HG03025 (cell line): ENCODE results near the gene ATP6V0E1.

Source experiments
- ATAC-seq: cut with Tn5 transposase; IDR thresholded peaks from one replicate; pipeline ENCODE4 v1.9.1; 2021; ENCODE audit warnings: mild to moderate bottlenecking, moderate library complexity; ENCODE audit not compliant: unreplicated experiment, low FRiP score

The ATP6V0E1 gene

GRCh38 chr5:172983542-172984243, at the start of gene ATP6V0E1:
Gene ATP6V0E1, plus strand, starts transcription at chr5:172983771. Its CDS starts 90 bp downstream, at chr5:172983861.
- ATAC-seq, result peak; percentile 85

DNA sequence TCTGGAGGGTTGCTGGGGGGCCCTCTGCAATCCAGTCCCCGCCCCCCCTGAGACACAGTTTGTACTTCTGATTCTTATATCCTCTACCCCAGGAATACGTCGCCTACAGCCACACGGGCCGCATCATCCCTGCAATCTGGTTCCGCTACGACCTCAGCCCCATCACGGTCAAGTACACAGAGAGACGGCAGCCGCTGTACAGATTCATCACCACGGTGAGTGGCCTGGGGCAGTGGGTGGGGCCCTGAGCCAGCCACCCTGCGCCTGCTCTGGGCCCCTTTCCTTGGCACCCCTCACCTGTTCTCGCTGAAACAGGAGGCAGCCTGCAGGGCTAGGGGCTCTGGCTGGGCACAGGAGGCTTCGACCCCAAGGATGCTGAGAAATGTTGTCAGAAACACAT, 48.5 kb upstream of the ATP6V0E1 start:
- ATAC-seq, result no peak

DNA sequence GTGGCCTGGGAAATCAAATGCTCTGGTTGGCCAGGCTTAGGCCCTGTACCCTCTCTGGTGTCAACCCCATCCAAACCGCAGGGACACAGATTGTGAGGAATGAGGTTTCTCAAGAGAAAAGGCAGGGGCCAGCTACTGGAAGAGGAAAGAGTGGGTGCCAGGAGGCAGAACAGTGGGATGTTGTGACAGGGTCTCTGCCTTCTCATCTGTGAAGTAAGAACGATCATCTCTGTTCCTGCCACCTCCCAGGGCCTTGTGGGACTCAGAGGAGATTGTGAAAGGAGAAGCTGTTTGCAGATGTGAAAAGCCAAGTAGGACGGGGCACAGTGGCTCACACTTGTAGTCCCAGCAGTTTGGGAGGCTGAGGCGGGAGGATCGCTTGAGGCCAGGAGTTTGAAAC, 47.2 kb upstream of the ATP6V0E1 start:
- no peak for ATAC-seq

GRCh38 chr5:172939071-172939470, 44.5 kb upstream of the ATP6V0E1 start:
- ATAC-seq, result no peak

DNA sequence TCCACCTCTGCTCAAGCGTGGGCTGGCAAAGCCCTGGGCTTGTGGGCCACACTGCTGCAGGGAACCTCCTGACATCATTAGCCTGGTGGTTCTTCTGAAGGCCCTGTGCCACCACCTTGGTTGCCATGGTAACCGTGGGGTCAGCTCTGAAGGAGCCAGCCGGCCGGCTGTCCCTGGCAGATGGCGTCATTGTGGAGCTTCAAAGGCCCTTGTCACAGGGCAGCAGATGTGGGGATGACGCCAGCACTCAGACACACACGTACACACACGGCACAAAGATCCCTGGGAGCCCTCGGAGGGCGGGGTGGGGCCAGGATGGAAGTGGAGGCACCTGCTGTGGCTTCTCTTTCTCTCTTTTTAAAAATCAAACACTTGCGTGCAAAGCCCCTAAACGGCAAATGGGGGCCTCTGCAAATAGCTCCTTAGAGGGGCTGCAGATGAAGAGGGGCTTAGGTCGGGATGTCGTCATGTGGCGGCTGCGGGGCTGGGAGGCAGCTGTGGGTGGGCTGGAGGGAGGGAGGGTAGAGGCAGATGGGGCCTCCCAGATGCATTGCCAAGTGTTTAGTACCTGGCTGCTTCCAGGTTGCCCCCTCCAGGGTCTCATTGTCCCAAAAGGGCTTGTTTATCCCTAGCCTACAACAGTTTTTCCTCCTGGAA, 43.8 kb upstream of the ATP6V0E1 start:
- ATAC-seq, result no peak

- no peak for ATAC-seq
Observed at GRCh38 chr5:172940268-172941066, 43.1 kb upstream of the ATP6V0E1 start.

DNA sequence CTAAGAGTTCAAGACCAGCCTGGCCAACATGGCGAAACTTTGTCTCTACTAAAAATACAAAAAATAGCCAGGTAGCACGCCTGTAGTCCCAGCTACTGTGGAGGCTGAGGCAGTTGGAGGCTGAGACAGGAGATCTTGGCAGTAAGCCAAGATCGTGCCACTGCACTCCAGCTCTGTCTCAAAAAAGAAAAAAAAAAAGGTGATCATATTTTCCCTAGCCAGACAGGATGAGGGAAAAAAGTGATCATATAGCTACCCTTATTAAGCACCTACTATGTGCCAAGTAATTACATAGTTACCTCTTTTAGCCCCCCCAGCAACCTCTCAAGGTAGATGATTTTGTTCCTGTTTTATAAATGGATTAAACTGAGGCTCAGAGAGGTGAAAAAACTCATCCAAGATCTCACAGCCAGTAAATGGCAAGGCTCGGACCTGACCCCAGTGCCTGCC, 42.5 kb upstream of the ATP6V0E1 start:
- no peak for ATAC-seq

DNA sequence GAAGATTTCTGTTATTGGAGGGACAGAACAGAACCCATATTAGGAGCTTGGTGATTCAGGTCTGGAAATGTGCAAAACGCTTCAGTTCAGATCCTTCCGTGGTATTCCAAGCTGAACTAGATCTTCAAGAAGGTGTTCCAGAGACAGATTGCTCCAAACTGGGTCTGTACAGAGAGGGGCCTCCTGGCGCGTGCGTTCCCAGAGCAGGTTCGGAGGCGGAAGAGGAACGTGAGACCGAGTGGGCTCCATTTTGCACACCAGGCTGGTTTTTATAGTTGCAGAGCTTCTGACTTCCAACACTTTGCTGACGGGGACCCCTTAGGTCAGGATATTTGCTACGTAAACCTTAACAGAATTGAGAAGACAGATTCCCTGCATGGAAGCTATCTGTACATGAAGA, 41.0 kb upstream of the ATP6V0E1 start:
- ATAC-seq, result no peak

GRCh38 chr5:172943283-172943841, 40.2 kb upstream of the ATP6V0E1 start:
- ATAC-seq, result no peak

GRCh38 chr5:172943906-172944305, 39.7 kb upstream of the ATP6V0E1 start:
- no peak for ATAC-seq

GRCh38 chr5:172944741-172945140, 38.8 kb upstream of the ATP6V0E1 start:
- ATAC-seq, result no peak

DNA sequence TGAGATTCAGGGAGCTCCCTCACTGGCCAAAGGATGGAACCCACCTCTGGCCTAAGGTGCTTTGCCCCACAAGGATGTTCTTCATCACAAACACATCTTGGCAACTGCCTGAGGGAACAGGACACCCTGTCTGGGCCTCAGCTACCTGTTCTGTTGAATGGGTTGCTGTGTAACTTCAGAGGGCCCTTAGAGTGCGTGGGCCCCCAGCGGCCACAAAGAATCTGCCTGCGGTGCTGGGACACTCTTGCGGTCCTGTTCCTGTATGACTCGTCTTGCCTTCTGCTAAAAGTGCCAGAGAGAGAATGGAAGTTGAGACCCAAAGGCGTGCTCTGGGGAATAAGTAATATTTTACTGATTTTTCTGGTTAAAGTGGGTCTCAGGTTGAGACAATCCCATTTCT, 38.4 kb upstream of the ATP6V0E1 start:
- ATAC-seq, result no peak

DNA sequence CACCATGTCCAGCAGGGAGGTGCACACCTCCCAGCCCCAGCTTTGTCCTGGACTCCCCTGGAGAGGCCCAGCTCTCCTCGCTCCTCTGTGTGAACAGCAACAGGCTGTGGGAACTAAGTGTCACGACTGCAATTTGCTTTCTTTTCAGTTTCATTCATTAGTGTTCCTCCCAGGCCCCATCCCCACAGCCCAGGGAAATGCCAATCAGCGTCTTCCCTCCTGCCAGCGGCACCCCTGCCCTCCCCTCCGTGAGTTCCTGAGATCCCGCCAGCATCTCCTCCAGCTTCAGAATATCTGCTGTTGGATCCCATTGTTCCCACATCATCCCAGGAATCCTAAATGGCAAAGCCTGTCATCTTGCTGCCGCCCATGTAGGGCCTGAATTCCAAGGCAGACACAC, 37.4 kb upstream of the ATP6V0E1 start:
- ATAC-seq, result no peak

GRCh38 chr5:172949426-172949825, 34.1 kb upstream of the ATP6V0E1 start:
- ATAC-seq, result no peak

DNA sequence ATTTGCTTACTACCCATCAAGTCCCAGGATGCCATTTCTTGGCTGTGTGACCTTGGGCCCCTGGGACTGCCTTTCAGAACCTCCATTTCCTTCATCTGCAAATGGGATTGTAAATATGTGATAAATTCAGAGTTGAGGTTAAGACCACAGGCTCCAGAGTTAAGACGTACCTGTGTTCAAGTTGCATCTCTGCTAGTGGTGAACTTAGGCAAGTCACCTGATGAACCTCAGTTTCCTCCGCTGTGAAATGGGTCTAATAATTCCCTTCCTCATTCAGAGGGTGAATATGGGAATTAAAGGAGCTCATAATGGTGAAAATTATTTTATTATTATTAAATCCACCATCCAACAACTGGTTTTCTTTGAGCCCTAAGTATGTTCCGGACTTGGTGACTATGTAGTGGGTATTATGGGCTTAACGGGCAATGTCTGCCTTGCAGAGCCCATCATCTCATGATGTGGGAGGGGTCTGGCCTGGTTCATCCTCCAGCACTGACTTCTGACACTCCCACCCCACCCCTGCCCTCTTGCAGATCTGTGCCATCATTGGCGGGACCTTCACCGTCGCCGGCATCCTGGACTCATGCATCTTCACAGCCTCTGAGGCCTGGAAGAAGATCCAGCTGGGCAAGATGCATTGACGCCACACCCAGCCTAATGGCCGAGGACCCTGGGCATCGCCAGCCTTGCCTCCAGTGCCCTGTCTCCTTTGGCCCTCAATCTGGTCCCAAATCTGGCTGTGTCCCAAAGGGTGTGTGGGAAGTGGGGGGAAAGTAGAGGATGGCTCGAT, 33.2 kb upstream of the ATP6V0E1 start:
- no peak for ATAC-seq

GRCh38 chr5:172951371-172952033, 32.1 kb upstream of the ATP6V0E1 start:
- no peak for ATAC-seq

DNA sequence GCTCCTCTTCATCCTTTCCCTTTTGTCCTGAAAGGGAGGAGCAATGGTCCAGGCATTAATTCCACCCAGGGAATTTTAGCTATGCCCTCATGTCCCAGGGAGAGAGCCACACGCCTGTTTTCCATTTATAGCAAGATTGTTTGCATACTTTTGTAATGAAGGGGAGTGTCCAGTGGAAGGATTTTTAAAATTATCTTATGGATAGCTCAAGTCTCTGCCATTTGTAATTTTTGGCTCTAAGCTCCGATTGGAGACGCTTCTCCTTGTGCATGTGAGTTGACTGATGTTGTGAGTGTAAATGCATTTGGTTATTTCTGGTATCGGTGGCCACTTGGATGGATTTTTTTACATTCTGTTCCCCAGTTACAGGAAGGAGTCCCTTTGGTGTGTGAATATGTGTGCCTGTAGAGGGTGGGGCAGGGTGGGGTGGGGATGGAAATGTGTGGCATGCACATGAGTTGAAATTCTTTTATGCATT, 31.5 kb upstream of the ATP6V0E1 start:
- no peak for ATAC-seq

GRCh38 chr5:172953776-172954675, 29.5 kb upstream of the ATP6V0E1 start:
- no peak for ATAC-seq

DNA sequence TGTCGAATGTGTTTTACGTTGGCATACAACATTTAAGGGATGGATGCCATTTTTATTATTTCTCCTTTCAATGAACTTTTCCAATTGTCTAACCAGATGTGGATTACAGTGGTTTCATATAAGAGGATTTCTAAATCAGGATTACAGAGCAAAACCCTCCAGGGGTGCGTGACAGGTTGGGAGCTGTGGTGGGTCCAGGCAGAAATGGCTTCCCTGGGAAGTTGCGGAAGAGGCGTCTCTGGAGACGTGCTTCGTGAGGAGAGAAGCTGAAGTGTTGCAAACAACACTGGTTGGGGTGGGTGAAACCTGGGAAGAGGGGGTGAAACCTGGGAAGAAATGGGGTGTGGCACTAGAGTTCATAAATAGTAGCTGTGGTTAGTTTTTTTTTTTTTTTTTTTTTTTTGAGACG, 28.8 kb upstream of the ATP6V0E1 start:
- no peak for ATAC-seq
